HG02981 (cell line): ENCODE results near the gene TBL1Y.
"Not testable (repeated sequence)": the region's sequence is repeated elsewhere in the genome, so short reads cannot be mapped to it uniquely, and the experiment has no call there.

ENCODE experiments used
- ATAC-seq: cut with Tn5 transposase; IDR thresholded peaks from one replicate; pipeline ENCODE4 v1.9.1; 2021; ENCODE audit warnings: mild to moderate bottlenecking, moderate library complexity; ENCODE audit not compliant: unreplicated experiment

TBL1Y gene

DNA sequence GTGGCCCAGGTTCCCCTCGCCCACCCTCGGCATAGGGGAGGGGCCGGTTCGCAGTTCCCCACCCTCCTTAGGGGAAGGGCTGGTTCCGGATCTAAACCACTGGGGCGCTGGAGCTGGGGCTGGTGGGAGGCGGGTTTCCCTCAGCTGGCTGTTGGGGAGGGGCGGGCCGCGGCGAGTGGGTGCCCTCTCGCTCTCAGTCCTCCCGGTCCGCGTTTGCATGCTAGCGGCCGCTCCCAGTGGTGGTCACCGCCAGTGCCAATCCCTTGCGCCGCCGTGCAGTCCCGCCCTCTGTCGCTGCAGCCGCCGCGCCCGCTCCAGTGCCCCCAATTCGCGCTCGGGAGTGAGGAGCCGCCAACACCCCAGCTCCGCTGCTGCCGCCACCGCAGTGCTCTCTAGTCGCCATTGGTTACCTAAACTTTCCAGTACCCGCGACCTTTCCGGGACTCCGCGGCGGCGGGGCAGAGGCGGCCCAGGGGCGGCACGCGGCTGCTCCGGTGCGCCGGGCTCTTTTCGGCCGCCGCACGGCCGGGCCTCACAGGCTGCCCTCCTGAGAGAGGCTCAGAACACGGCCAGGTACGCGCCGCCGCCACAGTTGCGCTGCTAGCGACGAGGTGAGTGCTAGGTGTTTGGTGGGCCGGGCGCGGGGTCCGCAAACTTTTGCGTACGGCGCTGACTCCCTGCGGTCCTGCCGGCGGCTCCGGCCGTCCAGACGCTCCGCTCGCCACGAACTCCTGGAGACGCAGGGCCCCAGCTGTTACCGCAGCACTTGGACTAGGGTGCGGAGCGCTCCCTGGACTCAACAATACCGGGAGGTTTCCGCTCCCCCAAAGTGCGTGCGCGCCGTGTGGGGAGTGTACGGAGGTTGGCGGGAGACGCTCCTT, at the start of gene TBL1Y:
Gene TBL1Y, plus strand, starts transcription at position 326 of the 881 bp plus-strand sequence. CDS start 114,388 bp downstream, outside the sequence.
- ATAC-seq: no peak

DNA sequence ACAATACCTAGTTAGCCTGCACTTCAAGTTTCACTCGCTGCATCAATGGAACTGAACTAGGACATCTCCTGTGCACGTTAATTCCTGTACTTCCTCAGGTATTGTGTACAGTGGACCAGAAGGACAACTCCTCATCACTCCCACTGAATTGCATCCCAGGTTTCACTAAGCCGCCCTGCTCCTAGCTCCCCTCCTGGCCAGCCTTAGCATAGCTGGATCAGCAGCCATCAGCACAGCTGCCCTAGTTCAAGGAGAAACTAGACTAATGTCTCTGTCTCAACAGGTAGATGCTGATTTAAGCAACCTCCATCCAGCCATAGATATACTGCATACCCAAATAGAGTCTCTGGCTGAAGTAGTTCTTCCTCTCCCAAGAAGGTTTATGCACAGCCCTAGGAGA, 16.0 kb upstream of the TBL1Y start:
- ATAC-seq: no peak

DNA sequence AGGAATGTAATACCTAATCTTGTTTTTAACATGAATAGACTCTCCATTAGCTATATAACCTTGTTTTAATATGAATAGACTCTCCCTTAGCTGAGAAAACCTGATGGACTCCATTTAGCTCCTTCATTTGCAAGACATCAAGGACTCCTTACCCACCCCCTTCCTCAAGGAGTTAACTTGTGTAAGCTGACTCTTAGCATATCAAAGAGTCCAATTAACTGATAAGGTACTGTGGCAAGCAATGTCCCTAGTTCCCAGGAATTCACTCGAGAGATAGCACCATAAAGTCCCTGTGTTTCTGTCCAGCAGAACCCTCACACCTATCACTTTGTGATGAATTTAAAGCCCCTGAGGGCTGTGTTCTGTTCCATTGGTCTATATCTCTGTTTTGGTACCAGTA, 15.3 kb upstream of the TBL1Y start:
- no peak for ATAC-seq

DNA sequence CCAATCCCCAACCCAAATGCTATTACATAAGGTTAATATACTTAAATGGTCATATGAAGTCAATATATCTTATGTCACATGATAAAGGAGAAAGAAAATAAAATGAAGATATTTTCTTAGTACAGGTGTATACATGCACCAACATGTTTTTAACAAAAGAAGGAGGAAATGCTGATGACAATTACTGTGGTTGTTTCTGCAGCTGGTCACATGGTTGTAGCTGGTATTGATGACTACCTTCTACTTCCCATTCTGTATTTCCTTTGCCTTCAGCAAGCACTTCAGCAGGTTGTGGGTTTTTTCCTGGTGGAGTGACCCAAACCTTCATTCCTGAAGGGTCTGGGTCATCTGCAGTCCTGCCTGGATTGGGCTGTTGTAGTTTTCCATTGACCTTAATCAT, 8.4 kb upstream of the TBL1Y start:
- ATAC-seq: not testable (repeated sequence)

DNA sequence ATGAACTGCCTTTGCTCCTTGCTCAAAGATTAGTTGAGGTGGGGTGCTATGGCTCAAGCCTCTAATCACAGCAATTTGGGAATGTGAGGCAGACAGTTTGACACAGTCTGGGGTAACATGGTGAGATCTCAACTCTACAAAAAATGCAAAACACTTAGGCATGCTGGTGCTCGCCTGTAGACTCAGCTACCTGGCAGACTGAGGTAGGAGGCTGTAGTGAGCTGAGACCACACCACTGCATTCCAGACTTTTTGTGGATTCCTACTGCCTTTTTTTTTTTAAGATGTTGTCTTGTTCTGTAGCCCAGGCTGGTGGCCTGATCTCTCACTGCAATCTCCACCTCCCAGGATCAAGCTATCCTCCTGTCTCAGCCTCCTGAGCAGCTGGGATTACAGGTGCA, 2.9 kb upstream of the TBL1Y start:
- no peak for ATAC-seq

DNA sequence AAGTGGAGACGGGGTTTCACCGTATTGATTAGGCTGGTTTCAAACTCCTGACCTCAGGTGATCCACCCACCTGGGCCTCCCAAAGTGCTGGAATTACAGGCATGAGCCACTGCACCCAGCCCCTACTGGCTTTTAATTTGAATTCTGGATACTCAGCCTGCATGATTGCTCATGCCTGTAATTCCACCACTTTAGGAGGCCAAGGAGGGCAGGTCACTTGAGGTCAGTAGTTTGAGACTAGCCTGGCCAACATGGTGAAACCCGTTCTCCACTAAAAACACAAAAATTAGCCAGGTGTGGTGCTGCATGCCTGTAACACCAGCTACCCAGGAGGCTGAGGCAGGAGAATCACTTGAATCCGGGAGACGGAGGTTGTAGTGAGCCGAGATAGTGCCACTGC, 2.5 kb upstream of the TBL1Y start:
- not testable (repeated sequence) for ATAC-seq

DNA sequence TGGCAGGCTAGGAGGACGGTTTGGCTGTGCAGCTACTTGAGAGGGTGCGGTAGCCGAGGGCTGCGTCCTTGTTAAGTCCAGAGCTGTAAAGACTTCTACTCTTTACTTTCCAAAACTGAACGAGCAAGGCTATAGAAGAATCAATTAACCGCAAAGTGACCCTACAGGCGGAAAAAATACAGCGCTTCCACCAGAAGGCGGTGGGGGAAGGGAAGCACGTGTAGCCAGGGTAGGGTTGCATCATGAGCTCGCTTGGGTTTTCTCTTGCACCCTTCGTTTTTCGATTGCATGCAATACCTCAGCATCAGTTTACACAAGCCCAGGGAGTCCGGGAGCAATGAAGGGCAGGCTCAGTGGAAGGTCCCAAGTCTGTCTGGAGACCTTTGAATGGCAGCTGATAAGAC, 1.4 kb upstream of the TBL1Y start:
- no peak for ATAC-seq

DNA sequence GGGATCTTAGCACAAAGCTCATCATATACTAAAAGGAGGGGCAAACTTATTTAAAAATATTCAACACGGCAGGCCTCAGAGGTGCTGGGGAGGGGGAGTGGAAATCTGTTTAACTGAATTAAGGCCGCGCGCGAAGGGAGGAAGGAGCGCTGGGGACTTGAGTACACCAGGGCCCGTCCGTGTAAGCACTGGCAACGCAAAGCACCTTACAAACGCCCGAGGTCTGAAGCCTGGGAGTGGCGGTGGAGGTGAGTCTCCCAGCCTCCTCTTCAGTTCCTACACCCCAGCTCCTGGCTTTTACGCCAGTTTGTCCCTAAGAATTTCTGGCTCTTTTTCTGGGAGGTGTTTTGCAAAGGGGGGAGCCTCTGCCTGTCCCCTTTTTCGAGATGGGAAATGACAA, 641 bp upstream of the TBL1Y start:
- no peak for ATAC-seq

DNA sequence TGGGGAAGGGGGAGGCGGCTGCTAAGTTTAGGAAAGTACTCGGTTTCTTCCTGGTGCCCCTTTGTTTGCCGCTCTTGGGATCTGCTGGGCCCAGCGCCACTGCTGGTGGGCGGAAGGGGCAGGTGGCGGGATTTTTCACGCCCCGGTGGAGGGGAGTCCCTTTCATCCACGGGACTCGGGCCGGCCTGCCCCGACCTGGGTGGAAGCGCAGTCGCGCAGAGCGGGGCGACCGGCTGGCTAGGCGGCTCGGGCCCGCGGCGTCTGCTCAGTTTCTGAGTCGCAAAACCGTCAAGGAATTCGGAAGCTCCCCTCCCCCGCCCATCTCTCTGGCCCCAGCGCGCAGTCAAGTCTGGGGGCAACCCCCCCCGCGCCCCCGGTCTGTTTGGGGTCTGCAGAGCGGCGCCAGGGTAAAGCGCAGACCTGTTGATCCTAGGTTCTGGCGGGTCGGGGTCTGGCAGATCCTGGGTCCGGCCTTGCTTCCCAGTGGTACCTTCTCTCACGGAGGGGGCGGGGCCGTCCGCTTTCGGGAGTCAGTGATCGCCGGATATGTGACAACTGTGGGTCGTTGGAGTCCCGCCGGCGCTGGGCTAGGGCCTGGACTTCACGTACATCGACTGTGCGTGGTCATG, 870 bp downstream of the TBL1Y start, which contains the start of gene AMELY:
Gene AMELY, minus strand, starts transcription at position 500 of the 629 bp plus-strand sequence. CDS start 39,144 bp downstream, outside the sequence.
- no peak for ATAC-seq

DNA sequence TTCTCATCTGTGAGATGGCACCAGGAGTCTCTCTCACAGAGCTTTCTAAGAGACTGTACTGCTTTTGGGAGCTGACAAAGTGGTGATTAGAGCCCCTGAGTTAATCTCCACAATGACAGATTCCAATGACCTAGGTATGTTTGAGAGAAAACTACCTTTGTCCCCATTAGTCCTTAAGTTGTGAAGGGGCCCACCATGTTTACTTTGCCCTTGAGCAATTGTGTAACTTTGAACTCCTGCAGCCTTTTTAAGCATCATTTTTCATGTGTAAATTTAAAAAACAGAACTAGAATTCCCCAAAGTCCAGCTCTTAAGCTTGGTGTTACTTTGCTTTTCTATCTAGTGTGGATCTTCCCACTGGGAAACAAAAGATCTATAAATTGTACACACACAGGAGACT, 2.9 kb downstream of the TBL1Y start:
- no peak for ATAC-seq

DNA sequence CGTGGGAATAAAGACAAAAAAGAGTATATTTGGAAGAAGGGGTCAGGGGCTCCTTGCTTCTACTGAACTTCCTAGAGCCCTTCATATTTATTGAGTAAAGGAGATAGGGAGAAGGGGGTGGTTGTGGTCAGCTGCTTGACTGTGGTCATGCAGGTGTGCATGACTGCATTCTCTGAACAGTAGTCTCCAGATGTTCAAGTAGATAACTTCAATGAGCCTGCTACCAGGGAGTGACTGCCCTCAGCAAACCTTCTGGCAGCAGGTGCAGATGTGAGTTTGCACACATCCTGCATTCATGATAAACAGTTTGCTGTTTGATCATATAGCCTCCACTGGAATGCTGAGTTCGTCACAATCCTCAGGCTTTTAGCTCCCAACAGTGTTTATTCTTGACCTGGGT, 10.6 kb downstream of the TBL1Y start:
- ATAC-seq: no peak

DNA sequence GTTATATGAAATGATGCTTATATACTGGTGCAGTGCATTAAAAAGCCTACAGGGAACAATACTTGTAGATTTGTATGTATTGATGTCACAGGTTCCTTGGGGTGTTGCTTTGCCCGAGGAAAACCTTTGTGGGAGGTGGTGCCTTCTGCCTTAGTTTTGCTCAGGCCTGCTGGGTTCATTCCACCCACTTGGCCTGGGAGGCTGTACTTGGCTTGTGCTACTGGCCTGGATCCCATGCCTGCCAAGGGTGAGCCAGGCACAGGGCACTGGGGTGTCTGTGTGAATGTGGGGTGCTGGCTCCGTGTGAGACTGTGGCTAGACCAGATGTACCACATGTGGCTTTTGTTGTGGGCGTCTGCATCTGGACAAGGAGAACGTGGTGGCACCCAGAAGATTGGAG, 17.8 kb downstream of the TBL1Y start:
- no peak for ATAC-seq

DNA sequence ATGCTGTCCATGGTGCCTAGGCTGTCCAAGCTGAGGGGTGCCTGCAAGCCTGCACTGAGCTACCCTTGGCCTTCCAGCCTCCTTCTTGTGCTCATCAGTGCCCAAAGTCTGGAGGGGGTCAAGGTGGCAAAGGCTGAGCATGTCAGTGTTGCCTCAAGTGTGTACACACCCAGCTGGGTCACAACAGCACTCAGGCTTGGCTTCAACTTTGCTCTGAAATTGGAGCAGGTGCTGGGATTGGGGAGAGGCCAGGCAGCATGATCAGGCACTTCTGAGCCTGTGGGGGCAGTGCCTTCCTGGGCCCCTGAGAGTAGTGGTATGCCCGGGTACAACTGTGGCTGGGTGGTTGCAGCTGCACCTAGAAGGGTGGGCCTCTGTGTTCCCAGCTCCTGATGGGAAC, 18.7 kb downstream of the TBL1Y start:
- no peak for ATAC-seq

DNA sequence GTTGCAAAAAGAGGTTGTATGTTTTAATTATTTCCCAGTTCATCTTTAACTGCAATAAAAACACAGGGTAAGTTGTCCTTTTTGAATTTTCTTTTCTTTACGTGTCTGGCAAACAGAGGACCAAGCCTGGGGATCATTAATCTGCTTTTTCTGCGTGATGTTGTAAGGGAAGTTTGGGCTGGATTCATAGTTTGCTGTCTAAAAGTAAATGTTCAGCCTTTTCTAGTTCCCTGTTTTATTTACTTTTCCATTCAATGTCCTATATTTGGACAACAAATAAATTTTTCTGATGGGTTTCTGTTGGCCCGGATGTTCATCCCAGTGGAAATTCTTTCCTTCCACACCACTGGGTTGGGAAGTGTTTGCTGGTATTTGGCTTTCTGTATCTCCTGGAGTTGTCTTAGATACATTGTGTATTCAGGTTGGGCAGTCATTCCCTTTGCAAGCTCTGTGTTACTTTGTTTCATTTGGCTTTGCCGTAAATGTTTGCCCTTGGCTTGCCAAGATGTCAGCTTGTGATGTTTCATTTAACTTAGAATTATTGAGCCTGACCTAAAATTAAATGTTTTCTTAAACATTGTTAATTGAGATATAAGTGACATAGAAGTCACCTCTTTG, 21.4 kb downstream of the TBL1Y start:
- ATAC-seq: no peak

DNA sequence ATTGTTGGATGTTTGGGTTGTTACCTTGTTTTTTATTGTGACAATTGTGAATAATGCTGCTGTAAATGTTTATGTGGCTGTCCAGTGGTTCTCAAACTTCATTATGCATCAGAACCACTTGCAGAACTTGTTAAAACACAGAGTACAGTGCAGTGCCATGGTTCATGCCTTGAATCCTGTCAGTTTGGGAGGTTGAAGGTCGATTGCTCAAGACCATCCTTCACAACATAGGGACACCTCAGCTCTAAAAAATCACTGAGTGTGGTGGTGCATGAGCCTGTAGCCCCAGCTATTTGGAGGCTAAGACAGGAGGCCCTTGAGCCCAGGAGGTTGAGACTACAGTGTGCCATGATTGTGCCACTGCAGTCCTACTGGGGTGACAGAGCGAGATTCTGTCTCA, 25.0 kb downstream of the TBL1Y start:
- no peak for ATAC-seq

DNA sequence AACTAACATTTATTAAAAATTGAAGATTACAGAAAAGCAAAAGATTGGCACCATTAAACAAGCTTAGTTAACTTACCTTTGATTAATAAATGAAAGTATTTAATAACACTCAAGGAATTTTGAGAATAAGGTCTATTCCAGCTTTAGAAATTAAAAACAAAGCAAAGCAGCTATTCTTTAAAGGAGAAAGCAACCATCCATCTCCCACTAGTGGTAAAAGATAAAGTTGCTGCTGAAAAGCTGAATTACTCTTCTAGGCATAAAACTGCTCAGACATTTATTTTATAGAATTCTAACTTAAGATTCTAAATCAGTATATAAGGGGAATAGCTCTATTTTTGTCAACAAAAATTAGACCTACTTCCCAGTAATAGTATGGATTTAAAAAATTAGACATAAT, 37.2 kb downstream of the TBL1Y start:
- no peak for ATAC-seq

DNA sequence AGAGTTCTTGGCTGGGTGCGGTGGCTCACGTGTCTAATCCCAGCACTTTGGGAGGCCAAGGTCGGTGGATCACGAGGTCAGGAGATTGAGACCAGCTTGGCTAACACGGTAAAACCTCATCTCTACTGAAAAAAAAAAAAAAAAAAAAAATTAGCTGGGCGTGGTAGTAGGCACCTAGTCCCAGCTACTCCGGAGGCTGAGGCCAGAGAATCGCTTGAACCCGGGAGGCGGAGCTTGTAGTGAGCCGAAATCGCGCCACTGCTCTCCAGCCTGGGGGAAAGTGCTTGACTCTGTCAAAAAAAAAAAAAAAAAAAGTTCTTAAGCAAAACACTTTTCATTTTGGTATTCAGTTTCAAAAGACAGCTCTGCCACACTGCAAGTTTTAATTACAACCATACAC, 37.9 kb downstream of the TBL1Y start:
- ATAC-seq: no peak

DNA sequence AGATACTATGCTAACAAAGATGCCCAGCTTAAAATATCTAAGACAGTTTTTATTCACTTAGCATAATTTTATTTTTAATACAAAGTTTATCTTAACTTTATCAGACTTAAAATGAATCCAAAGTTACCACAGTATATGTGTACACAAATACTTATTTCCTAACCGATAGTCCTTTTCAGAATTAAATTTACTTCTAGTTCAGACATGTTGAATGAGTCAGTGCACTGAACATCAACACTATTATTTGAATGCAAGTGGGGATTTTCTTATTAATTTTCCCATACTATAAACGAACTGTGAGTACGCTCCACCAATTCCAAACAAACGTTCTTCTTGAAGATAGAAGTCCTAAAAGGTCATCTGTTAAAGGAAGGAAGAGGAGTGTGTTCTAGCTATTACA, 39.5 kb downstream of the TBL1Y start:
- ATAC-seq: no peak

DNA sequence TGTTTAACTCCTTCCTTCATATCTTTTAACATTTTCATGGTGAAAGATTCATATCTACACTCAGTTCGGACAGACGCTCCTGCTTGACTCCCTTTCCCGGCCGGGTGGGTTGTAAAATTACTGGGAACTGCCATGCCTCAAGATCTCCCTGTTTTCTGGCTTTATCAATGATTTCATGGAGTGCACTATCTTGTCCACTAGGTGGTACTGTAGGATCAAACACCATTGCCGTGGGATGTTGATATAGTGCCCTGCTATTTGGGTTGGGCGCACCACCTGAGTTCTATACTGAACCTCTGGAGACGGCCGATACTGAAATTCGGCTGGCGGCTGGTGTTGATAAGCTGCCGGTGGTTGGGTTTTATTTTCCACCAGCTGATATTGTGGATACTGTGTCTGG, 54.2 kb downstream of the TBL1Y start:
- no peak for ATAC-seq

DNA sequence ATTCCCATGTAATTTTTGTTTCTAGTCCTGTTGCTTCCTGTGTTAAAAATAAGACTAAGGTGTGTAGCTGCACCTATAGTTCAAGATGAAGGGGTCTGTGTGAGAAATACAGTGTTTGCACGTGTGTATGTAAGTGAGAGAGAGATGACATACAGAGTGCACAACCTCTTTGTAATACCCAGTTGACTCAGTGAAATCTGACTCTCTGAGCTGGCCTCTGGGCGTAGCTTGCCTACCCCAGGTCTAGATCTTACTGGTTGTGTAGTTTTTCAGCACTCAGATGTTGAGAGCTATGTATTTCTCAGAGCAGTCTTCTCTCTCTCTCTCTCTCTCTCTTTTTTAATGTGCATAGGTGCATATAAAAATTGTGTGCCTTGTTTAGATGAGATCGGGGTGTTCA, 56.0 kb downstream of the TBL1Y start:
- ATAC-seq: no peak

DNA sequence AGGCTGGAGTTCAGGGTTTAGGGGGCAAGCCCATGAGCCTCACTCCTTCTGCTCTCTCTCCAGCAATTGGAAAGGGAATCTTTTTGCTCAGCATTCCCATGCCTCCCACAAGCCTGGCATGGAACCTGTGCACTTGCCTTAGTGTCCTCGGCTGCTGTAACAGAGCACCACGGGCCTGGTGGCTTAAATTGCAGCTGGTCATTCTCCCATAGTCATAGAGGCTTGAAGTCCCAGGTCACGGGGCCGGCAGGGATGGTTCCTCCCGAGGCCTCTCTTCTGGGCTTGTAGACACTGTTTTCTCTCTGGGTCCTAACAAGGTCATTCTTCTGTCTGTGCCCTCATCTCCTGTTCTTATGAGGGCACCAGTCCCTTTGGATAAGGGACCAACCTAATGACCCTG, 57.2 kb downstream of the TBL1Y start:
- no peak for ATAC-seq

DNA sequence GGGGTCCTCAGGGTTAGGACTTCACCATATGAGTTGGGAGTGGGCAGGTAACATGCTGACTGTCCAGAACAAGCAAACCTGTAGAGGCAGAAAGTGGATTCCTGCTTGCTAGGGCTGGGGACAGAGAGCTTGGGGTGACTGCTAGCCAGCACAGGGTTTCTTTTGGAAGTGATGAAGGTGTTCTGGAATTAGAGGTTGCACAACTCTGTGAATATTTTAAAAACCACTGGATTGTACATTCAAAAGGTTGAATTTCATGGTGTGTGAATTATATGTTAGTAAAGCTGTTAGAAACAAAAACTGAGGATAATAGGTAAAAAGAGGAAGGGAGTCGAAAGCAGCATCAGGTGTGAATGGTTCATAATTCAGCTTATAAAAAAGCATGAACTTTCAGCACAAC, 57.7 kb downstream of the TBL1Y start:
- no peak for ATAC-seq
